ENCODE results near the gene SLC39A11. TPM values are rescaled to one million over a fixed set of nuclear protein-coding genes. Genes with fewer than 3 reads are reported as not detected.

Gene SLC39A11
- total and polyA plus RNA-seq, 2 of the 13 experiments (the other 11 are each of a cell fraction or from before 2014, with no cell fraction given) = 17.2 to 31.5 TPM

DNA sequence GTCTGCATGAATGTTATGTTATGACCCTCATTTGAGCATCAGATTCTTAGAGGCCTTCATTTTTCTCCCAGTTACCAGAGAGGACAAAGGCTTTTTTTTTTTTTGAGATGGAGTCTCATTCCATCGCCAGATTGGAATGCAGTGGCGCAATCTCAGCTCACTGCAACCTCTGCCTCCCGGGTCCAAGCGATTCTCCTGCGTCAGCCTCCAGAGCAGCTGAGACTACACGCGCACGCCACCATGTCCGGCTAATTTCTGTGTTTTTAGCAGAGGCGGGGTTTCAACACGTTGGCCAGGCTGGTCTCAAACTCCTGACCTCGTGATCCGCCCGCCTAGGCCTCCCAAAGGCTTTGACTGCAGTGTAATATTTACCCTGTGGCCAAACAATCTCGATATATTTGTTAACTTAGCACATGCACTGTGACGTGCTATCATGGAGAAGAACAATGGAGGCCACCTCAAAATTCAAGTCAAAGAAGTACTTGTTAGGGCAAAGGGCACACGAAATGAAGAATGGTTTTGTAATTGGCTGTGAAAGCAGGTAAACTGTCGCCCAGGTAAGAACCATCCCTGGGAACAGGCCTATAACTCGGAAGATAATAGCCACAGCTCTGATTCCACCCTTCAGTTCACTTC, 303.4 kb downstream of the SLC39A11 start (continued):
- TF ChIP-seq, protein P1, sequence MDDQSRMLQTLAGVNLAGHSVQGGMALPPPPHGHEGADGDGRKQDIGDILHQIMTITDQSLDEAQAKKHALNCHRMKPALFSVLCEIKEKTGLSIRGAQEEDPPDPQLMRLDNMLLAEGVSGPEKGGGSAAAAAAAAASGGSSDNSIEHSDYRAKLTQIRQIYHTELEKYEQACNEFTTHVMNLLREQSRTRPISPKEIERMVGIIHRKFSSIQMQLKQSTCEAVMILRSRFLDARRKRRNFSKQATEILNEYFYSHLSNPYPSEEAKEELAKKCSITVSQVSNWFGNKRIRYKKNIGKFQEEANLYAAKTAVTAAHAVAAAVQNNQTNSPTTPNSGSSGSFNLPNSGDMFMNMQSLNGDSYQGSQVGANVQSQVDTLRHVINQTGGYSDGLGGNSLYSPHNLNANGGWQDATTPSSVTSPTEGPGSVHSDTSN (CRISPR knock-in tag; IDR thresholded peaks at IDR 0.05; ENCODE audit: borderline replicate concordance) = no peak
- TF ChIP-seq SMAD9 (CRISPR knock-in tag; IDR thresholded peaks at IDR 0.05) (no peak), SMAD1 (CRISPR knock-in tag; IDR thresholded peaks at IDR 0.05; ENCODE audit: borderline replicate concordance, low read depth) (no peak), ZSCAN20 (CRISPR knock-in tag; IDR thresholded peaks at IDR 0.05; ENCODE audit: borderline replicate concordance) (no peak), RBAK (CRISPR knock-in tag; IDR thresholded peaks at IDR 0.05) (0 out of 2 replicates have a peak, but pooled peaks have one; percentile 26), ZNF556 (CRISPR knock-in tag; IDR thresholded peaks at IDR 0.05; ENCODE audit: borderline replicate concordance) (no peak)
- TF ChIP-seq, protein P2, sequence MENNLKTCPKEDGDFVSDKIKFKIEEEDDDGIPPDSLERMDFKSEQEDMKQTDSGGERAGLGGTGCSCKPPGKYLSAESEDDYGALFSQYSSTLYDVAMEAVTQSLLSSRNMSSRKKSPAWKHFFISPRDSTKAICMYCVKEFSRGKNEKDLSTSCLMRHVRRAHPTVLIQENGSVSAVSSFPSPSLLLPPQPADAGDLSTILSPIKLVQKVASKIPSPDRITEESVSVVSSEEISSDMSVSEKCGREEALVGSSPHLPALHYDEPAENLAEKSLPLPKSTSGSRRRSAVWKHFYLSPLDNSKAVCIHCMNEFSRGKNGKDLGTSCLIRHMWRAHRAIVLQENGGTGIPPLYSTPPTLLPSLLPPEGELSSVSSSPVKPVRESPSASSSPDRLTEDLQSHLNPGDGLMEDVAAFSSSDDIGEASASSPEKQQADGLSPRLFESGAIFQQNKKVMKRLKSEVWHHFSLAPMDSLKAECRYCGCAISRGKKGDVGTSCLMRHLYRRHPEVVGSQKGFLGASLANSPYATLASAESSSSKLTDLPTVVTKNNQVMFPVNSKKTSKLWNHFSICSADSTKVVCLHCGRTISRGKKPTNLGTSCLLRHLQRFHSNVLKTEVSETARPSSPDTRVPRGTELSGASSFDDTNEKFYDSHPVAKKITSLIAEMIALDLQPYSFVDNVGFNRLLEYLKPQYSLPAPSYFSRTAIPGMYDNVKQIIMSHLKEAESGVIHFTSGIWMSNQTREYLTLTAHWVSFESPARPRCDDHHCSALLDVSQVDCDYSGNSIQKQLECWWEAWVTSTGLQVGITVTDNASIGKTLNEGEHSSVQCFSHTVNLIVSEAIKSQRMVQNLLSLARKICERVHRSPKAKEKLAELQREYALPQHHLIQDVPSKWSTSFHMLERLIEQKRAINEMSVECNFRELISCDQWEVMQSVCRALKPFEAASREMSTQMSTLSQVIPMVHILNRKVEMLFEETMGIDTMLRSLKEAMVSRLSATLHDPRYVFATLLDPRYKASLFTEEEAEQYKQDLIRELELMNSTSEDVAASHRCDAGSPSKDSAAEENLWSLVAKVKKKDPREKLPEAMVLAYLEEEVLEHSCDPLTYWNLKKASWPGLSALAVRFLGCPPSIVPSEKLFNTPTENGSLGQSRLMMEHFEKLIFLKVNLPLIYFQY (CRISPR knock-in tag; IDR thresholded peaks at IDR 0.05; ENCODE audit: borderline replicate concordance) = no peak
- TF ChIP-seq, protein P3, sequence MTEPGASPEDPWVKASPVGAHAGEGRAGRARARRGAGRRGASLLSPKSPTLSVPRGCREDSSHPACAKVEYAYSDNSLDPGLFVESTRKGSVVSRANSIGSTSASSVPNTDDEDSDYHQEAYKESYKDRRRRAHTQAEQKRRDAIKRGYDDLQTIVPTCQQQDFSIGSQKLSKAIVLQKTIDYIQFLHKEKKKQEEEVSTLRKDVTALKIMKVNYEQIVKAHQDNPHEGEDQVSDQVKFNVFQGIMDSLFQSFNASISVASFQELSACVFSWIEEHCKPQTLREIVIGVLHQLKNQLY (CRISPR knock-in tag; IDR thresholded peaks at IDR 0.05) = no peak
- TF ChIP-seq, protein P4, sequence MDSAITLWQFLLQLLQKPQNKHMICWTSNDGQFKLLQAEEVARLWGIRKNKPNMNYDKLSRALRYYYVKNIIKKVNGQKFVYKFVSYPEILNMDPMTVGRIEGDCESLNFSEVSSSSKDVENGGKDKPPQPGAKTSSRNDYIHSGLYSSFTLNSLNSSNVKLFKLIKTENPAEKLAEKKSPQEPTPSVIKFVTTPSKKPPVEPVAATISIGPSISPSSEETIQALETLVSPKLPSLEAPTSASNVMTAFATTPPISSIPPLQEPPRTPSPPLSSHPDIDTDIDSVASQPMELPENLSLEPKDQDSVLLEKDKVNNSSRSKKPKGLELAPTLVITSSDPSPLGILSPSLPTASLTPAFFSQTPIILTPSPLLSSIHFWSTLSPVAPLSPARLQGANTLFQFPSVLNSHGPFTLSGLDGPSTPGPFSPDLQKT (CRISPR knock-in tag; IDR thresholded peaks at IDR 0.05; ENCODE audit: borderline replicate concordance) = no peak
- TF ChIP-seq, protein P5, sequence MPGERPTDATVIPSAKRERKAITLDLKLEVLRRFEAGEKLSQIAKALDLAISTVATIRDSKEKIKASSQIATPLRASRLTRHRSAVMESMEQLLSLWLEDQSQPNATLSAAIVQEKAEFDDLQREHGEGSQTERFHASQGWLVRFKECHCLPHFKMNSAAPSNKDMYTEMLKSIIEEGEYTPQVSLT (CRISPR knock-in tag; IDR thresholded peaks at IDR 0.05; ENCODE audit: borderline replicate concordance, low read depth) = no peak
- TF ChIP-seq, protein P6, sequence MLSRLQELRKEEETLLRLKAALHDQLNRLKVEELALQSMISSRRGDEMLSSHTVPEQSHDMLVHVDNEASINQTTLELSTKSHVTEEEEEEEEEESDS (CRISPR knock-in tag; IDR thresholded peaks at IDR 0.05; ENCODE audit: borderline replicate concordance) = no peak
- TF ChIP-seq, protein P7, sequence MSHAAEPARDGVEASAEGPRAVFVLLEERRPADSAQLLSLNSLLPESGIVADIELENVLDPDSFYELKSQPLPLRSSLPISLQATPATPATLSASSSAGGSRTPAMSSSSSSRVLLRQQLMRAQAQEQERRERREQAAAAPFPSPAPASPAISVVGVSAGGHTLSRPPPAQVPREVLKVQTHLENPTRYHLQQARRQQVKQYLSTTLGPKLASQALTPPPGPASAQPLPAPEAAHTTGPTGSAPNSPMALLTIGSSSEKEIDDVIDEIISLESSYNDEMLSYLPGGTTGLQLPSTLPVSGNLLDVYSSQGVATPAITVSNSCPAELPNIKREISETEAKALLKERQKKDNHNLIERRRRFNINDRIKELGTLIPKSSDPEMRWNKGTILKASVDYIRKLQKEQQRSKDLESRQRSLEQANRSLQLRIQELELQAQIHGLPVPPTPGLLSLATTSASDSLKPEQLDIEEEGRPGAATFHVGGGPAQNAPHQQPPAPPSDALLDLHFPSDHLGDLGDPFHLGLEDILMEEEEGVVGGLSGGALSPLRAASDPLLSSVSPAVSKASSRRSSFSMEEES (CRISPR knock-in tag; IDR thresholded peaks at IDR 0.05) = 0 out of 2 replicates have a peak, but pooled peaks have one; percentile 35
- TF ChIP-seq, protein P8, sequence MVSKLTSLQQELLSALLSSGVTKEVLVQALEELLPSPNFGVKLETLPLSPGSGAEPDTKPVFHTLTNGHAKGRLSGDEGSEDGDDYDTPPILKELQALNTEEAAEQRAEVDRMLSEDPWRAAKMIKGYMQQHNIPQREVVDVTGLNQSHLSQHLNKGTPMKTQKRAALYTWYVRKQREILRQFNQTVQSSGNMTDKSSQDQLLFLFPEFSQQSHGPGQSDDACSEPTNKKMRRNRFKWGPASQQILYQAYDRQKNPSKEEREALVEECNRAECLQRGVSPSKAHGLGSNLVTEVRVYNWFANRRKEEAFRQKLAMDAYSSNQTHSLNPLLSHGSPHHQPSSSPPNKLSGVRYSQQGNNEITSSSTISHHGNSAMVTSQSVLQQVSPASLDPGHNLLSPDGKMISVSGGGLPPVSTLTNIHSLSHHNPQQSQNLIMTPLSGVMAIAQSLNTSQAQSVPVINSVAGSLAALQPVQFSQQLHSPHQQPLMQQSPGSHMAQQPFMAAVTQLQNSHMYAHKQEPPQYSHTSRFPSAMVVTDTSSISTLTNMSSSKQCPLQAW (CRISPR knock-in tag; IDR thresholded peaks at IDR 0.05) = peak; percentile 46; the same call in 1 of the 2 replicates

Data from HepG2 (cell line).